HepG2 (cell line): ENCODE results near the gene CHN2. TPM values are rescaled to one million over a fixed set of nuclear protein-coding genes. Genes with fewer than 3 reads are reported as not detected.
A peak's percentile ranks its signal among the peaks of the same experiment; 100 is the strongest.

Source experiments
- CSRNP1 ChIP-seq: sonication (generic); formaldehyde crosslinking; IDR thresholded peaks from 2 replicates; pipeline ENCODE4 v1.8.1; 2023; ENCODE audit warnings: mild to moderate bottlenecking, missing genetic modification reagents
- EP300 ChIP-seq, 3 experiments: sonication (generic) in 1 of 3; formaldehyde crosslinking in 1 of 3; IDR thresholded peaks; 2 replicates each; pipeline versions ENCODE4 v1.5.1 to v1.6.1; 2011 to 2020; ENCODE audit warnings: low read depth in 2 of 3, low read length in 2 of 3, borderline replicate concordance in 1 of 3, improper control_type of control experiment in 1 of 3, mild to moderate bottlenecking in 1 of 3, missing genetic modification reagents in 1 of 3, moderate library complexity in 1 of 3
- FOXC1 ChIP-seq: sonication (generic); formaldehyde crosslinking; IDR thresholded peaks from 2 replicates; pipeline ENCODE4 v1.8.0; 2022; ENCODE audit warnings: mild to moderate bottlenecking, missing genetic modification reagents, borderline replicate concordance
- HNF4A ChIP-seq: sonication (generic); formaldehyde crosslinking; IDR thresholded peaks from 2 replicates; pipeline ENCODE4 v1.4.0; 2020; ENCODE audit warnings: missing genetic modification reagents
- HOMEZ ChIP-seq: IDR thresholded peaks from 2 replicates; pipeline ENCODE4 v1.6.1; 2016; ENCODE audit warnings: low read depth
- KMT2B ChIP-seq: IDR thresholded peaks from 2 replicates; pipeline ENCODE4 v1.6.1; 2016; ENCODE audit warnings: missing genetic modification reagents, missing compliant biosample characterization
- PBX3 ChIP-seq: sonication (generic); formaldehyde crosslinking; IDR thresholded peaks from 2 replicates; pipeline ENCODE4 v1.8.1; 2023; ENCODE audit warnings: missing genetic modification reagents, inconsistent platforms, borderline replicate concordance
- SIX1 ChIP-seq: sonication (generic); formaldehyde crosslinking; IDR thresholded peaks from 2 replicates; pipeline ENCODE4 v1.4.0; 2020; ENCODE audit warnings: missing genetic modification reagents, borderline replicate concordance
- TCF7 ChIP-seq: sonication (generic); IDR thresholded peaks from 2 replicates; pipeline ENCODE4 v1.6.1; 2016; ENCODE audit warnings: antibody characterized with exemption, low read depth
- USF2 ChIP-seq, 2 experiments: sonication (generic) in 1 of 2; formaldehyde crosslinking in 1 of 2; IDR thresholded peaks; 2 replicates each; pipeline versions ENCODE4 v1.5.1 to v1.6.1; 2011 to 2020; ENCODE audit warnings: borderline replicate concordance in 1 of 2, low read depth in 1 of 2, low read length in 1 of 2, mild to moderate bottlenecking in 1 of 2, missing genetic modification reagents in 1 of 2, moderate library complexity in 1 of 2
- ZFP36L1 ChIP-seq: sonication (generic); formaldehyde crosslinking; IDR thresholded peaks from 2 replicates; pipeline ENCODE4 v1.8.0; 2022; ENCODE audit warnings: mild to moderate bottlenecking, missing genetic modification reagents, moderate library complexity
- ZNF503 ChIP-seq: sonication (generic); formaldehyde crosslinking; IDR thresholded peaks from 2 replicates; pipeline ENCODE4 v1.4.0; 2020; ENCODE audit warnings: missing genetic modification reagents
- ZNF672 ChIP-seq: sonication (generic); formaldehyde crosslinking; IDR thresholded peaks from 2 replicates; pipeline ENCODE4 v1.8.1; 2022; ENCODE audit warnings: missing genetic modification reagents
- ZNF691 ChIP-seq: sonication (generic); formaldehyde crosslinking; IDR thresholded peaks from 2 replicates; pipeline ENCODE4 v1.4.0; 2020; ENCODE audit warnings: missing genetic modification reagents, low read depth, mild to moderate bottlenecking, borderline replicate concordance
- ZNF704 ChIP-seq: sonication (generic); formaldehyde crosslinking; IDR thresholded peaks from 2 replicates; pipeline ENCODE4 v1.8.1; 2023; ENCODE audit warnings: mild to moderate bottlenecking, inconsistent platforms, moderate library complexity, missing genetic modification reagents, borderline replicate concordance
- ZNF766 ChIP-seq: sonication (generic); formaldehyde crosslinking; IDR thresholded peaks from 2 replicates; pipeline ENCODE4 v1.5.0; 2020; ENCODE audit warnings: missing genetic modification reagents, borderline replicate concordance
- ZNF780A ChIP-seq: sonication (generic); formaldehyde crosslinking; IDR thresholded peaks from 2 replicates; pipeline ENCODE4 v1.8.0; 2022; ENCODE audit warnings: mild to moderate bottlenecking, missing genetic modification reagents, moderate library complexity
- polyA plus RNA-seq, 8 experiments: library from polyadenylated mRNA; depleted of rRNA in 3 of 8; stranded (reverse) in 7 of 8; unstranded in 1 of 8; fragments of >200 nt; fragmentation: Illumina TruSeq in 4 of 8; extraction: Trizol in 4 of 8; gene quantifications; 2 replicates each; pipeline versions ENCODE4 v1.2.1 to v1.2.3, GENCODE V29; 2011 to 2016; ENCODE audit warnings: low read depth in 4 of 8, missing spikeins in 1 of 8, mixed read lengths in 1 of 8; ENCODE audit not compliant: insufficient read depth in 1 of 8
- total RNA-seq, 5 experiments: library from RNA; depleted of rRNA; stranded (reverse); fragments of >200 nt; fragmentation: Illumina TruSeq; extraction: Trizol; gene quantifications; 2 replicates each; pipeline ENCODE4 v1.2.3, GENCODE V29; 2016; ENCODE audit warnings: low read depth in 1 of 5

Gene CHN2
- total and polyA plus RNA-seq, 2 of the 13 experiments (the other 11 are each of a cell fraction or from before 2014, with no cell fraction given) = 23.5 to 30.5 TPM

- TF ChIP-seq USF2 (IDR thresholded peaks at IDR 0.05; ENCODE audit: low read depth, low read length) (no peak), USF2 (CRISPR knock-in tag; IDR thresholded peaks at IDR 0.05; ENCODE audit: borderline replicate concordance) (no peak; the same call in 1 of the 2 replicates), HNF4A (CRISPR knock-in tag) (peak; percentile 56), KMT2B (CRISPR knock-in tag) (no peak), ZNF780A (CRISPR knock-in tag) (no peak), CSRNP1 (no peak), FOXC1 (CRISPR knock-in tag) (no peak), TCF7 (no peak), PBX3 (no peak), ZNF691 (CRISPR knock-in tag) (no peak), ZNF672 (CRISPR knock-in tag) (no peak), ZNF704 (CRISPR knock-in tag) (no peak), SIX1 (CRISPR knock-in tag) (peak; percentile 73; the same call in 1 of the 2 replicates), EP300 (IDR thresholded peaks at IDR 0.05; ENCODE audit: low read depth in 2 of 2, low read length in 2 of 2) (peak in 1 of 2 experiments; percentile 46; a peak in 1 of 4 replicates), EP300 (CRISPR knock-in tag; IDR thresholded peaks at IDR 0.05; ENCODE audit: borderline replicate concordance) (no peak), HOMEZ (CRISPR knock-in tag) (peak; percentile 58; the same call in 1 of the 2 replicates), ZNF503 (CRISPR knock-in tag) (no peak), ZFP36L1 (CRISPR knock-in tag) (no peak), ZNF766 (CRISPR knock-in tag) (no peak)
These were observed 133.5 kb downstream of the CHN2 start (continued) for GRCh38 chr7:29328045-29328444.
